CD4-positive, alpha-beta T cell (primary cell): ENCODE data around the gene ARID1A. TPM values are rescaled to one million over a fixed set of nuclear protein-coding genes. Genes with fewer than 3 reads are reported as not detected.

Experiments used
- ATAC-seq: fragments of 200-7000 bp; cut with Tn5 transposase; one replicate; pipeline ENCODE4 v1.10.0; 2022; ENCODE audit warnings: mild to moderate bottlenecking; ENCODE audit not compliant: poor library complexity
- CTCF ChIA-PET: fragments of 350-600 bp; sonication (Branson Sonifier 250); formaldehyde crosslinking; loops from one replicate; lab custom pipeline; 2021; ENCODE audit warnings: antibody characterized with exemption, inconsistent platforms; lab: Charles Lee
- POLR2A ChIA-PET: fragments of 350-600 bp; sonication (Branson Sonifier 250); formaldehyde crosslinking; loops from one replicate; lab custom pipeline; 2021; ENCODE audit warnings: antibody characterized with exemption, inconsistent platforms; lab: Charles Lee
- DNase-seq, 14 experiments: peaks; one replicate each; pipeline ENCODE4 v3.0.0-alpha.2; 2013 to 2020; ENCODE audit warnings: mixed read lengths in 2 of 14
- H3K27ac ChIP-seq, 2 donors: one replicate each; pipeline versions ENCODE4 v1.5.1 to v1.7.0; 2013; ENCODE audit warnings: low read length in 2 of 2, low read depth in 1 of 2, mild to moderate bottlenecking in 1 of 2
- H3K27me3 ChIP-seq, 2 experiments: 1 replicate in 1 of 2; 2 replicates in 1 of 2; pipeline versions ENCODE4 v1.6.1 to v1.7.0; 2013; ENCODE audit warnings: low read length in 2 of 2, control low read depth in 1 of 2, mild to moderate bottlenecking in 1 of 2, moderate library complexity in 1 of 2; ENCODE audit not compliant: insufficient read depth in 2 of 2, control insufficient read depth in 1 of 2
- H3K36me3 ChIP-seq: one replicate; pipeline ENCODE4 v1.6.1; 2013; ENCODE audit warnings: low read length, control low read depth; ENCODE audit not compliant: insufficient read depth
- H3K4me1 ChIP-seq: one replicate; pipeline ENCODE4 v1.6.1; 2013; ENCODE audit warnings: low read length, control low read depth; ENCODE audit not compliant: insufficient read depth
- H3K4me3 ChIP-seq: one replicate; pipeline ENCODE4 v1.5.1; 2013; ENCODE audit warnings: mild to moderate bottlenecking, low read length, moderate library complexity
- H3K9me3 ChIP-seq, 2 experiments: 1 replicate in 1 of 2; 2 replicates in 1 of 2; pipeline versions ENCODE4 v1.6.1 to v1.7.0; 2013; ENCODE audit warnings: low read length in 2 of 2, mild to moderate bottlenecking in 2 of 2, control low read depth in 1 of 2, moderate library complexity in 1 of 2; ENCODE audit not compliant: control insufficient read depth in 1 of 2, insufficient read depth in 1 of 2
- H3K27ac Mint-ChIP-seq: one replicate; pipeline ENCODE4 v1.8.0; 2020; ENCODE audit warnings: mixed read lengths
- H3K27me3 Mint-ChIP-seq: one replicate; pipeline ENCODE4 v1.8.0; 2021; ENCODE audit warnings: mixed read lengths
- H3K36me3 Mint-ChIP-seq: one replicate; pipeline ENCODE4 v1.8.0; 2021; ENCODE audit warnings: low read depth, mixed read lengths
- H3K4me1 Mint-ChIP-seq: one replicate; pipeline ENCODE4 v1.8.0; 2021; ENCODE audit warnings: low read depth, mixed read lengths
- H3K4me3 Mint-ChIP-seq: one replicate; pipeline ENCODE4 v1.8.0; 2020; ENCODE audit warnings: mild to moderate bottlenecking, mixed read lengths
- H3K9me3 Mint-ChIP-seq: one replicate; pipeline ENCODE4 v1.8.0; 2020; ENCODE audit warnings: mixed read lengths
- intact Hi-C, 2 experiments: fragments of 100-400 bp; cut with DNase I in 1 of 2; cut with micrococcal nuclease in 1 of 2; formaldehyde crosslinking; loops; one replicate each; pipeline versions ENCODE4 v1.15.1 to v1.9.0; 2023 to 2025; cut with DNase I, micrococcal nuclease
- total RNA-seq, 174 experiments: library from RNA in 2 of 174; stranded (reverse) in 2 of 174; gene quantifications; one replicate each; pipeline ENCODE4 v1.2.3 and lab custom pipeline; 2021 to 2026
- TF ChIP-seq, protein P1 (sequence below): fragments of 200-600 bp; IDR thresholded peaks from one replicate; pipeline ENCODE4 v1.8.0; 2022; ENCODE audit warnings: antibody characterized with exemption, mild to moderate bottlenecking

The ARID1A gene
- total RNA-seq, 2 experiments from 2014 or later: 102 to 103 TPM

DNA sequence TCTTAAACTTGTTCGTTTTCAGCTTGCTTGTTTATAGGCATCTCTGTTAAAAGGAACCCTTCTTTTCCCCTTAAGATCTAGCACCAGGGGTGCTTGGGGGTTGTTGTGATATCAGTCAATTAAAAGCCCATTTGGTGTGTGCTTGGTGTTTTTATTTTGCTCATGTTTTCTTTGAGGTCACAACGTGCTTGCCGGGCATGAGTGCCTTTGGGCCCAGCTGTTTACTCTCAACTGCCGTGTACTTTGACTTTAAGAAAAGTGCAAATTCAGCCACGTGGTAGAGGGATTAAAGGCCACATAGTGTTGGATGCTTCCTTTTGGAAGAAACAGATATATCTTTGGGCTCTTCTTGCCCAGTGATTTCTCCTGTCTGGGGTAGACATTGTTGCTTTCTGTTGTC is 10.5 kb downstream of the ARID1A start:
- DNase-seq: no peak
- no peaks in the 10 kb centered on the region for H3K9me3 Mint-ChIP-seq
- H3K27ac Mint-ChIP-seq: peak overlapping the region; percentile 56
- peaks cover 72% of the 10 kb centered on the region for H3K4me1 ChIP-seq
- H3K36me3 ChIP-seq: peaks cover 44% of the 10 kb centered on the region
- peaks cover 55% of the 10 kb centered on the region for H3K36me3 Mint-ChIP-seq
- CTCF ChIA-PET: interaction anchor here (1.0 to 1.3 kb wide), 5 partner anchors 9 to 114 kb away, joined by 3 to 4 read pairs (median 3); no protein-coding TSS in a partner anchor
- peaks cover 45% of the 10 kb centered on the region for H3K4me1 Mint-ChIP-seq
- ATAC-seq: no peak
- no peak overlapping the region for H3K4me3 ChIP-seq
- TF ChIP-seq, protein P1, sequence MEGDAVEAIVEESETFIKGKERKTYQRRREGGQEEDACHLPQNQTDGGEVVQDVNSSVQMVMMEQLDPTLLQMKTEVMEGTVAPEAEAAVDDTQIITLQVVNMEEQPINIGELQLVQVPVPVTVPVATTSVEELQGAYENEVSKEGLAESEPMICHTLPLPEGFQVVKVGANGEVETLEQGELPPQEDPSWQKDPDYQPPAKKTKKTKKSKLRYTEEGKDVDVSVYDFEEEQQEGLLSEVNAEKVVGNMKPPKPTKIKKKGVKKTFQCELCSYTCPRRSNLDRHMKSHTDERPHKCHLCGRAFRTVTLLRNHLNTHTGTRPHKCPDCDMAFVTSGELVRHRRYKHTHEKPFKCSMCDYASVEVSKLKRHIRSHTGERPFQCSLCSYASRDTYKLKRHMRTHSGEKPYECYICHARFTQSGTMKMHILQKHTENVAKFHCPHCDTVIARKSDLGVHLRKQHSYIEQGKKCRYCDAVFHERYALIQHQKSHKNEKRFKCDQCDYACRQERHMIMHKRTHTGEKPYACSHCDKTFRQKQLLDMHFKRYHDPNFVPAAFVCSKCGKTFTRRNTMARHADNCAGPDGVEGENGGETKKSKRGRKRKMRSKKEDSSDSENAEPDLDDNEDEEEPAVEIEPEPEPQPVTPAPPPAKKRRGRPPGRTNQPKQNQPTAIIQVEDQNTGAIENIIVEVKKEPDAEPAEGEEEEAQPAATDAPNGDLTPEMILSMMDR: no peak
- H3K9me3 ChIP-seq: no peaks in the 10 kb centered on the region
- intact Hi-C loops: no loop called here
- peak overlapping the region; percentile 35 for H3K4me3 Mint-ChIP-seq
- POLR2A ChIA-PET: interaction anchor here (1.0 to 3.2 kb wide), 7 partner anchors 10 to 81 kb away, joined by 3 to 18 read pairs (median 4); partner anchors contain the start of genes ARID1A and PIGV
- no peaks in the 10 kb centered on the region for H3K27me3 Mint-ChIP-seq
- H3K27ac ChIP-seq: no peak overlapping the region
- H3K27me3 ChIP-seq: no peaks in the 10 kb centered on the region

DNA sequence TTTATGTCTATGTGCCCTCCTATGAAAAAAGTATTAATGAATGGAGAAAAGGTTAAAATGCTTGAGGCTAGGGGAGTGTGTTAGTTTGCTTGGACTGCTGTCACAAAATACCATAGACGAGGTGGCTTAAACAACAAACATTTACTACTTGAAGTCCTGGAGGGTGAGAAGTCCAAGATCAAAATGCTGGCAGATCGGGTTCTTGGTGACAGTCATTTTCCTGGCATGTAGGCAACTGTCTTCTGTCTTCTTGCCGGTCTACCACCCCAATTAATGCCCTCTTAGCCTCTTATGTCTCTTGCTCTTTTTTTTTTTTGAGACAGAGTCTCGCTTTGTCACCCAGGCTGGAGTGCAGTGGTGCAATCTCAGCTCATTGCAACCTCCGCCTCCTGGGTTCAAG is 15.0 kb downstream of the ARID1A start:
- no peak for ATAC-seq
- no peak overlapping the region for H3K27ac ChIP-seq
- peaks cover 81% of the 10 kb centered on the region for H3K4me1 ChIP-seq
- intact Hi-C loops: no loop called here
- POLR2A ChIA-PET: no interaction called here
- peak overlapping the region; percentile 34 for H3K27ac Mint-ChIP-seq
- no peaks in the 10 kb centered on the region for H3K9me3 Mint-ChIP-seq
- TF ChIP-seq, protein P1: no peak
- no peak overlapping the region for H3K4me3 ChIP-seq
- H3K36me3 Mint-ChIP-seq: peaks cover 81% of the 10 kb centered on the region
- peaks cover 84% of the 10 kb centered on the region for H3K4me1 Mint-ChIP-seq
- no peaks in the 10 kb centered on the region for H3K27me3 ChIP-seq
- H3K4me3 Mint-ChIP-seq: no peak overlapping the region
- H3K36me3 ChIP-seq: peaks cover 41% of the 10 kb centered on the region
- no peaks in the 10 kb centered on the region for H3K27me3 Mint-ChIP-seq
- CTCF ChIA-PET: no interaction called here
- DNase-seq: no peak
- H3K9me3 ChIP-seq: no peaks in the 10 kb centered on the region

DNA sequence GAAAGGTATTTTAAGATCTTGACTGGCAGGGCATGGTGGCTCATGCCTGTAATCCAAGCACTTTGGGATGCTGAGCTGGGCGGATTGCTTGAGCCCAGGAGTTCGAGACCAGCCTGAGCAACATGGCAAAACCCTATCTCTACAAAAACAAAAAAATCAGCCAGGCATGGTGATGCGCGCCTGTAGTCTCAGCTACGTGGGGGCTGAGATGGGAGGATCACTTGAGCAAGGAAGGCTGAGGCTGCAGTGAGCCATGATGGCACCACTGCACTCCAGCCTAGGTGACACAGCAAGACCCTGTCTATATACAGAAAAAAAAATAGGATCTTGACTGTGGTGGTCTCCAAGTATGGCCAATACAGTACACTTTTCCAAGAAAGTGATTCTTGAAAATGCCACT is 16.0 kb downstream of the ARID1A start:
- DNase-seq: no peak
- Histone ChIP-seq H3K27ac (no peak overlapping the region), H3K36me3 (peaks cover 46% of the 10 kb centered on the region), H3K27me3 (no peaks in the 10 kb centered on the region), H3K9me3 (no peaks in the 10 kb centered on the region), H3K4me3 (no peak overlapping the region), H3K4me1 (peaks cover 79% of the 10 kb centered on the region)
- Mint-ChIP-seq H3K9me3 (no peaks in the 10 kb centered on the region), H3K27me3 (no peaks in the 10 kb centered on the region), H3K4me1 (peaks cover 82% of the 10 kb centered on the region), H3K4me3 (no peak overlapping the region), H3K27ac (peak overlapping the region; percentile 61), H3K36me3 (peaks cover 78% of the 10 kb centered on the region)
- TF ChIP-seq, protein P1: no peak
- CTCF ChIA-PET: no interaction called here
- POLR2A ChIA-PET: no interaction called here
- intact Hi-C loops: no loop called here
- ATAC-seq: no peak
